ENCODE data around the gene FRMPD1.
A peak's percentile ranks its signal among the peaks of the same experiment; 100 is the strongest.
"Not testable (repeated sequence)": the region's sequence is repeated elsewhere in the genome, so short reads cannot be mapped to it uniquely, and the experiment has no call there.

The FRMPD1 gene

DNA sequence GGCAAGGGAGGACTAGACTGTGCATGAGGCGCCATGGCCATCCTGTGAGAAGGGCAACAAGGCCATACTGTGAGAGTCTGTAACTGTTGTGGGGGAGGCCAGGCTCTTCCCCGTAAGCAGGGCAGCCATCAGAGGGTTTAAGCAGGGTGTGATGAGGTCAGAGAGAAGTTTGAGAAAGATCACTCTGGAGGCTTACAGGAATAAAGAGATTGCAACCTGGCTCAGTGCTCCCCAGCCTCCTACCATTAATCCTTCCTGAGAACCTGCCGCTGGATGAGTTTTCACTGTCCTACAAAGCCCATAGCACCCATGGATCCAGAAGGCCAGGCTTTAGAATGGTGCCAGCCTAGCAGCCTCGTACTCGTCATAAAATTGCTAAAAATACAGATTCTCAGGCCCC is 88.5 kb downstream of the FRMPD1 start:
- no peak for DNase-seq (ENCODE audit: low read depth, low spot score)

DNA sequence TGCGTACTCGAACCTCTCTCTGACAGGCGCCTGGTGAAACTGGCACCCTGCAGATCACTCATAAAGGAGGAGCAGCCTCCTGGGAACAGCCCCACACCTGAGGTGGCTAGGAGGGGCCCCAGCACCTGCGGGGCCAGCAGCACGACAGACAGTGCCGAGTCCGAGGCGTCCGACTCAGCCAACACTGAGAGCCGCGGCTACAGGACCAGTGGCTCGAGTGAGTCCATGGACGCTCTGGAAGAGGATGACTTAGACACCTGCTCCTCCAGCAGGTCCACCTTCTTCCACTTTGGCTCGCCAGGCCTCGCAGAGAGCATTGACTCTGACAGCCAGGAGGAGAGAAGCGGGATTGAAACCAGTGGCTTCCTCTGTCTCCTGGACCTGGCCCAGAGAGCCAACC is 89.4 kb downstream of the FRMPD1 start:
- no peak for DNase-seq (ENCODE audit: low read depth, low spot score)

DNA sequence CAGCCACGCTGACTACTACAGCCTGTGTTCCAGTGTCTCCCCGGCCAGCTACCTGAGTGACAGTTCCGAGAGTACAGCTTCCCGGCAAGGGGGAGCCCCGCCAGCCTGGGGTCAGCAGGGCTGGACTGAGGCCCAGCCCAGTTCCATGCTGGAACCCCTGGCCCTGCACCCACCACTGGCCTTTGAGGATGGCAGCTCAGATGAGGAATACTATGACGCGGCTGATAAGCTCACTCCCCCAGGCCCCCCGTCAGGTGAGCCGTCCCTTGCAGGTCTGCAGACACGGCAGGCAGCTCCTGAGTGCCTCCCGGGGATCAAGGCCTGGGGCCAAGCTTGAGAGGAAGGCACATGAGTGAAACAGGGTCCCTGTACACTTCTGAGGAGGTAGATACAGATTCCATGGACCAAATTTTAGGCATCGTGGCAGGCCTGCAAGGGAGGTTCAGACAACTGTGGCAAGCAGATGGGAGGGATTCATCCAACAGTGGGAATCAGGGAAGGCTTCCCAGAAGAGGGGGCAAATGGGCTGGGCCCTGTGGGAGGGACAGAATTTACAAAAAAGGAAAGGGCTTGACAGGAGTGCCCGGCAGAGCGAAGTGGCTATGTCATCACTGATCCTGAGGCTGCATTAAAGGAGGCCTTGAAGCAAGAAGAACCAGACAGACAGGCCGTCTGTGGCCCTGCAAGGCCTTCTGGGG is 90.0 kb downstream of the FRMPD1 start:
- no peak for DNase-seq (ENCODE audit: low read depth, low spot score)

DNA sequence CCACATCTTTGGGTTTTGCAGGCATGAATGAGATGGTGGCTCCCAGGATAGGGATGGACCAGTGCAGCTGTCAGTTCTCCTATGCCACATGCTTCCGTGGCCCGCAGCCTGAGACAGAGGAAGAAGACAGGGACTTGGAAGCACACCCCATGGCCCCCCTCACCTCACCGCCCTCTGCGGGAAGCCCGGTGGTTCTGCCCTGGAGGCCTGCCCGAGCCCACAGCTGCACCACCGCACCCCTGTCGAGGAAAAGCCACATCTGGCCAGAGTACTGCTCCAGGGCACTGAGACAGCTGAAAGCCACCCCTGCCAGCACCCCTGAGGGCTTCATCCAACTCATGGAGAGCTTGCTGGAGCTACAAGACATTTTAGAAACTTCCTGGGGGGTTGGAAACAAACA is 95.2 kb downstream of the FRMPD1 start:
- DNase-seq (ENCODE audit: low read depth, low spot score), result no peak

DNA sequence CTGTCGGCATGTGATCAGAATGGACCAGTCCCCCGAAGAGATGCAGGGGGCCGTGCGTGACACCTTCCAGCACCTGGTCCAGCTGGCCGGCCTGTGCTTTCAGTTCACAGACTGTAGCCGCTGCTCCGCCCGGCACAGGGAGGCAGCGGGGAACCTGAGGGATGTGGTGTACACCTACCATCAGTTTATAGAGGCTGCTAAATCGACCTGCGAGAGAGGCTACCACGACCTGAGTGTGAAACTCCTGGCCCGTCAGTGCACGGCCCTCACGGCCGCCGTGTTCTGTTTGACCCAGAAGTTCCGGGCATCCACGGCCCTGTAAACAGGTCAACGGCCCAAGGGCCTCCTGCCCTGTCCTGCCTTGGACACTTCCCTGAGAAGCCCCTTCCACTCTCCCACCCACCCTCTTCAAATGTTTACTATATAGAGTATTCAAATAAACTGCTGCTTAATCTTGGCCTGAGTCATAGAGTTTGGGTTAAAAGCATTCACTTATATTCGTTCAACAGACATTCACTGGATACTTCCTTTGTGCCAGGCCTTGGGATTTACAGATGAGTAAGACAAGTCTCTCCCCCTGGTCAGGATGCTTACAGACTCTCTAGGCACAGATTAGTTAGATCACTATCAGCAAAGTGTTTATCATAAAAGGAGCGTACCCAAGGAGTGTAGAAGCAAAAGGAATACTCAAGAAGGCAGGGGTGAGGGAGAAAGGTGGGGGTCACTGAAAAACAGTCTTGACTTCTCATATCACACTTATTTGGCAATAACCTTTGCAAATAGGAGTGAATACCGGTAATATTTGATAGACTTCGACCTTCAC is 95.9 kb downstream of the FRMPD1 start:
- DNase-seq (ENCODE audit: low read depth, low spot score), result no peak

DNA sequence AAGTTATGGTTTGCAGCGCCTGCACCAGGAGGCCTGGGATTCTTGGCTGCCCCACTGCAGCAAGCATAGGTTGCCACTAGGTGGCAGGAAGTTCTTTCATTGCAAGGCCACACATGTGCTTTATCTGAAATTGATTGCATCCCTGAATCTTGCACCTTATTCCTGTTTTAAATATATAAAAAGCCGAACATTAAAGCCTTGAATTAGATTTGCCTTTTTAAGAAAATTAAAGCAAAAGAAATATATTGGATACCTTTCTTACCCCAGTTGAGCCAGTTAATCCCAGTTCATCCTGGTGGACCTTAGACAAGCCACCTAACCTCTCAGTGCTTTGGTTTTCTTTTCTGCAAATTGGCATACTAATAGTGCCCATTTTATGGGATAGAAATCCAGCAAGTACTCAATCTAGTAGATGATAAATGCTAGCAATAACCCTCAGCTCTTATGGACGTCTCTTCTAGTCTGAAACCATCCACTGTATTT is 96.6 kb downstream of the FRMPD1 start:
- peak; percentile 56 for DNase-seq (ENCODE audit: low read depth, low spot score)

DNA sequence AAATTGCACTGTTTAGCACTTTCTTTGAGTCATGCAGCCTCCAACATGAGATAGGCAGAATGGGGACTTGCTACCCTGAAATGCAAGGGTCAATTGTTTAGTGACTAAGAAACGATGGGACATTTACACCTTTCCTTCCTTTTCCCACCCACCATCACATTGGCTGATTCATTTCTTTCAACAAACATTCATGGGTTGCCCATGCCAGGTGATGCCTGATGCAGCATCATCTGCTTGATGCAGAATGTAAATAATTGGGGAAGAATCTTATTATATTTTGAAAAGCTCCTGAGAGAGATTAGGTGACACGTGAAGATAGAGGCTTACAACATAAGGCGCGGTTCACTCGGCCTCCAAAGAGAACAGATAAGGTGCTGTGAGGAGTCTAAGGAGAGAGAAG is 98.4 kb downstream of the FRMPD1 start:
- no peak for DNase-seq (ENCODE audit: low read depth, low spot score)

DNA sequence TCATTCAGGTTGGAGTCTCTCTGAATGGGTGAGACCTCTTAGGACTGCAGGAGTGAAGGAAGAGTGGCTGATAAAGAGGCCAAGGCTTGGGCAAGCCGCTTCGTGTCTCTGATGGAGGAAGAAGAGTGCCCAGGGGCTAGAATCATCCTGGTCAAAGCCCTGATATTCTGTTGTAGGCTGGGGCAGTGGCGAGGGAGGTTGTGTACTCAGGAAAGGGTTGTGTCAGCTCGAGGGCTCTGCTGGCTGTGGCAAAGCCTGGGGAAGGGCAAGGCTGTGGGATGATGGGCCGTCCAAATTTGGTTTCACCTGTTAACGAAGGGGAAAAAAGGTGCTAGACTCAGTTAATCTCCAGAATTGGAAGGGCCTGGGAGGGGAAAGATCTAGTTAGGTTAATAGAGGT is 100.4 kb downstream of the FRMPD1 start:
- DNase-seq (ENCODE audit: low read depth, low spot score), result no peak

DNA sequence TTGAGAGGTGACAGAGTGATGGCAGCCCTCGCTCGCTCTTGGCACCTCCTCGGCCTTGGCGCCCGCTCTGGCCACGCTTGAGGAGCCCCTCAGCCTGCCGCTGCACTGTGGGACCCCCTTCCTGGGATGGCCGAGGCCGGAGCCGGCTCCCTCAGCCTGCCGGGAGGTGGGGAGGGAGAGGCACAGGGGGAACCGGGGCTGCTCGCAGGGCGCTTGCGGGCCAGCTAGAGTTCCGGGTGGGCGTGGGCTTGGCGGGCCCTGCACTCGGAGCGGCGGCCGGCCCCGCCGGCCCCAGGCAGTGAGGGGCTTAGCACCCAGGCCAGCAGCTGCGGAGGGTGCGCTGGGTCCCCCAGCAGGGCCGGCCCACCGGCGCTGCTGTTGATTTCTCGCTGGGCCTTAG is 101.0 kb downstream of the FRMPD1 start:
- DNase-seq (ENCODE audit: low read depth, low spot score), result not testable (repeated sequence)

DNA sequence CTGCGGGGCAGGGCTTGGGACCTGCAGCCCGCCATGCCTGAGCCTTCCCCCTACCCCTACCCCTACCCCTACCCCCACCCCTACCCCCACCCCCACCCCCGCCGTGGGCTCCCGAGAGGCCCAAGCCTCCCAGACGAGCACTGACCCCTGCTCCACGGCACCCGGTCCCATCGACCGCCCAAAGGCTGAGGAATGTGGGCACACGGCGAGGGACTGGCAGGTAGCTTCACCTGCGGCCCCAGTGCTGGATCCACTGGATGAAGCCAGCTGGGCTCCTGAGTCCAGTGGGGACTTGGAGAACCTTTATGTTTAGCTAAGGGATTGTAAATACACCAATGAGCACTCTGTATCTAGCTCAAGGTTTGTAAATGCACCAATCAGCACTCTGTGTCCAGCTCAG is 101.4 kb downstream of the FRMPD1 start:
- not testable (repeated sequence) for DNase-seq (ENCODE audit: low read depth, low spot score)

DNA sequence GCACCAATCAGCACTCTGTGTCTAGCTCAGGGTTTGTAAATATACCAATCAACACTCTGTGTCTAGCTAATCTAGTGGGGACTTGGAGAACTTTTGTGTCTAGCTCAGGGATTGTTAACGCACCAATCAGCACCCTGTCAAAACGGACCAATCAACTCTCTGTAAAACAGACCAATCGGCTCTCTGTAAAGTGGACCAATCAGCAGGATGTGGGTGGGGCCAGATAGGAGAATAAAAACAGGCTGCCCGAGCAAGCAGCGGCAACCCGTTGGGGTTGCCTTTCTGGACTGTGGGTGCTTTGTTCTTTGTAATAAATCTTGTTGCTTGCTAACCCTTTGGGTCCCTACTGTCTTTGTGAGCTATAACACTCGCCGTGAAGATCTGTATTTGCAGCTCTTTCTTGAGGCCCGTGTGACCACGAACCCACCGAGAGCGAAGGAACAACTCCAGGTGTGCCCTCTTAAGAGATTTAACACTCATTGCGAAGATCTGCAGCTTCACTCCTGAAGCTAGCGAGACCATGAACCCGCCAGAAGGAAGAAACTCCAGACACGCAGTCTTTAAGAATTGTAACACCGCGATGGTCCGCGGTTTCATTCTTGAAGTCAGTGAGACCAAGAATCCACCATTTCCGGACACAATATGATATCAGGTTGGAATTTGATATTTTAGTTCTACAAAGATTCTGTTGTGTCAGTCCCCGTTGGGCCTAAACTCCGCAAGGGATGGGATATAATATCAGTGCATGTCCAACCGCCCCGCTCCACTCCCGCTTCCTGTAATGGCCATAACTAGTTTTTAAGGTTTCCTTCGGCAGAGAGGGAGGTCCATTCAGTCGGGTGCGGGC is 102.1 kb downstream of the FRMPD1 start:
- no peak for DNase-seq (ENCODE audit: low read depth, low spot score)

DNA sequence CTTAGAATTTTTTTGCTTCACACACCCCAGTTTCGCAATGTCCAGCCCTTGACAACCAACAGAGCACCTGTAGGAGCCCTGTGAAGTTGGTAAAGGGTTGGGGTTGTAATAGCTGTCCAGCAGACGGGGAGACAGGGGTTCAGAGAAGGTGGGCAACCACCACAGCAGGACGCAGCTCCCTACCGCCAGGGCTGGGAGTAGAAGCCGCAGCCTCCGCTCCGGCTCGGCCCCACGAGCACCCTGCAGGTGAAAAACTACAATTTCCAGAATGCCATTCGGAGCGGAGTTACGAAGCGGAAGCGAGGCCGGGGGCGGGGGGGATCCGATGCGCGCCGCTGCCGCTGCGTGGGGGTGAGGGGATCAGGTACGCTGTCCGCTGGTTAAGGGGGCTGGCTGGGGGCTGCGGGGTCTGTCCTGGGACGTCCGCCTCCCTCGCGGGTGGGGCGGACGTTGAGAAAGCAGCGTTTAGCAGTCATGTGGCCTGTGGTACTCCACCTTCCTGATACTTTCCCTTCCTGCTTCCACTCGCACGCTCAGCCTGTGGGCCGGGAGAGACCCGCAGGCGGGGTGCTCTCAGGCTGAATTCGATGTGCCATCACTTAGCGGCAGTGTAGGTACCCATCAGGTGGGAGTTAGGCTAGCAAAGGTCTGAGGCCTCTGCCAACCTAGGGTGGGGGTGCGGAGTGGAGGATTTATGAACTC is 102.9 kb downstream of the FRMPD1 start, which contains the start of gene TRMT10B:
TSS of gene TRMT10B (plus strand) at position 317 of the 702 bp plus-strand sequence. CDS start 8,127 bp downstream, outside the sequence.
- DNase-seq (ENCODE audit: low read depth, low spot score), result peak; percentile 65

DNA sequence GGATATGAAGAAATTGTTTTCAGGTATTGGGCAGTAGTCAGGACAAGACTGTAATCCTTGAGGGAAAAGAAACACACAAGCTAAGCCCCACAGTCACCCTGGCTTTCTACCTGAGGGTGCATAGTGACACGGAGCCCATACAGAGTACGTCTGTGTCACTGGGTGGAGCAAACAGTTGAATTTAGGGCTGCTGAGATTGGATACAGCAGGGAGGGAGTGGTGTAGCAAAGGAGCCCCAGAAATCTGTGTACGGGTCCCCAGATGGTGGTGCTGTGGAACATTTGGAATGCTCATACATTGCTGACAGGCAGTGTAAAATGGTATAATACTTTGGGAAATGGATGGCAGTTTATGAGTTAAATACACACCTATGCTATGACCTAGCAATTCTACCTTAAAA is 108.0 kb downstream of the FRMPD1 start:
- DNase-seq (ENCODE audit: low read depth, low spot score), result no peak

DNA sequence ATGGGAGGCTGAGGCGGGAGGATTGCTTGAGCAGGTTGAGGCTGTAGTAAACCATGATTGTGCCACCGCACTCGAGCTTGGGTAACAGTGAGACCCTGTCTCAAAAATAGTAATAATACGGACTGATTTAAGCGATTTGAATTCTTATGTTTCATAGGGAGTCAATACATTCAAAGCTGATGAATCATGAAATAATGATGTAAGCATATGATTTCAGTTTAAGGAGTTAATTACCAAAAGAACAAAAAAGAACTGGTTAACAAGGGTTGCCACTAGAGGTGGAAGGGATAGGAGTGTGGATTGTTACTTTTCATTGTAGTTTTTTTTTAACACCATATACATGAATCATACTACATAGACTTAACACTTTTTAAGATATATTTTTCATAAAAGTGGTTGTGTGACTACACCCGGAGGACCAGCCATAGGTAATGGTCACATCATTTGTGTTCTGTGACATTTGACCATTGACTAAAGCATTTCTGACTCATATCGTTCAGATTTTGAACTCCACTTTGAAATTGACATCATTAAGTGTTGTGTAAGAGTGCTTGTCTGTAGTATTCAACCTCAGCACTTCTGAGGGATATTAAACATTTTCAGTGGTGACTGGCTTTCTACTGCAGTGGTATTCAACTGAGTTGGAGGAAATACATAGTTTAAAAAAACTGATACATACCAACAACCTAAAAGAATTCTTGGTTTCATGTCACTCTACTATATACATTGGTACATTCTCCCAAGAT is 109.8 kb downstream of the FRMPD1 start:
- DNase-seq (ENCODE audit: low read depth, low spot score), result no peak

DNA sequence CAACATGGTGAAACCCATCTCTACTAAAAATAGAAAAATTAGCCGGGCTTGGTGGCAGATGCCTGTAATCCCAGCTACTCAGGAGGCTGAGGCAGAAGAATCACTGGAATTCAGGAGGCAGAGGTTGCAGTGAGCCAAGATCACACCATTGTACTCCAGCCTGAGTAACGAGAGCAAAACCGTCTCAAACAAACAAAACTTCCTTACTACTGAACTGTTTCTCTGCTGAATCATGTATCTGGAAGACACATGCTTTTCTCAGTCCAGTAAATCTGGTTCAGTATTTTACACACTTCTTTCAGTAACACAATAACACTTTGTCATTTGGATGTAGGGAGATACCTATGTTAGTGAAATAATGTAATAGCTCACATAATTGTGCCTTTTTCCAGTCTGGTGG is 110.8 kb downstream of the FRMPD1 start:
- DNase-seq (ENCODE audit: low read depth, low spot score), result no peak

DNA sequence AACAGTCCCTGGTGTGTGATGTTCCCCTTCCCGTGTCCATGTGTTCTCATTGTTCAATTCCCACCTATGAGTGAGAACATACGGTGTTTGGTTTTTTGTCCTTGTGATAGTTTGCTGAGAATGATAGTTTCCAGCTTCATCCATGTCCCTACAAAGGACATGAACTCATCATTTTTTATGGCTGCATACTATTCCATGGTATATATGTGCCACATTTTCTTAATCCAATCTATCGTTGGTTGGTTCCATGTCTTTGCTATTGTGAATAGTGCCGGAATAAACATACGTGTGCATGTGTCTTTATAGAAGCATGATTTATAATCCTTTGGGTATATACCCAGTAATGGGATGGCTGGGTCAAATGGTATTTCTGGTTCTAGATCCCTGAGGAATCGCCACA is 114.5 kb downstream of the FRMPD1 start:
- DNase-seq (ENCODE audit: low read depth, low spot score), result not testable (repeated sequence)

DNA sequence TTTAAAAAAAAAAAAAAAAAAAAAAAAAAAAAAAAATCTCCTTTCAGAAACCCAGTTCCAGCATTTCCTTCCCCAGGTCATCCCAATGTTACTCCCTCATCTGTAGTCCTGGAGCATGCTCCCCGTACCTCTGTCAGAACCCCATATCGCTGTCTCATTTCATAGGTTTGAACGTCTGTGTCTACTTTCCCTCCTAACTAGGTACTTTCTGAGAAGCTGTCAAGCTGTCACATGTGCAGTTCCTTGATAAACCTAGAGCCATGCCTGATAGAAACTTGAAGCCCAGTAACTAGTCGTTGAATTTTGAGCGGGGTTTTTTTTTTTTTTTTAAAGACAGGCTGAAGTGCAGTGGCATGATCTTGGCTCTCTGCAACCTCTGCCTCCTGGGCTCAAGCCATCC is 118.6 kb downstream of the FRMPD1 start:
- no peak for DNase-seq (ENCODE audit: low read depth, low spot score)

DNA sequence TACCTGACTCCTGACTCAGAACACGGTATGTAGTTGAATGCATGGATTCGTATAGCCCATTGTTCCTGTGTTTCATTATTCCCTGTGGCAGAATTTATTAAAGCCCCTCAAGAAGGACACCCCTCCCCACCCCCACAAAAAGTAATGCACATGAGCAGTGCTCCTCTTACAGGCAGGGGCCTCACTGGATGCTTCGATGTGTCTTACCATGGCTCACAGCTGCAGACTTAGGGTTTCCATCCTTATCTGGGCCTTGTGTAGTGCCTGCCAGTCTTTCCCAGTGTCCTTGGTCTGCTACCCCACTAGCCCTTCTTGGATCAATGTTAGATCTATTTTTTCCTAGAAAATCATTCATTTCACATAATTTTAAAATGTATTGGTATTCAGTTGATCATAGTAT is 119.2 kb downstream of the FRMPD1 start:
- no peak for DNase-seq (ENCODE audit: low read depth, low spot score)

DNA sequence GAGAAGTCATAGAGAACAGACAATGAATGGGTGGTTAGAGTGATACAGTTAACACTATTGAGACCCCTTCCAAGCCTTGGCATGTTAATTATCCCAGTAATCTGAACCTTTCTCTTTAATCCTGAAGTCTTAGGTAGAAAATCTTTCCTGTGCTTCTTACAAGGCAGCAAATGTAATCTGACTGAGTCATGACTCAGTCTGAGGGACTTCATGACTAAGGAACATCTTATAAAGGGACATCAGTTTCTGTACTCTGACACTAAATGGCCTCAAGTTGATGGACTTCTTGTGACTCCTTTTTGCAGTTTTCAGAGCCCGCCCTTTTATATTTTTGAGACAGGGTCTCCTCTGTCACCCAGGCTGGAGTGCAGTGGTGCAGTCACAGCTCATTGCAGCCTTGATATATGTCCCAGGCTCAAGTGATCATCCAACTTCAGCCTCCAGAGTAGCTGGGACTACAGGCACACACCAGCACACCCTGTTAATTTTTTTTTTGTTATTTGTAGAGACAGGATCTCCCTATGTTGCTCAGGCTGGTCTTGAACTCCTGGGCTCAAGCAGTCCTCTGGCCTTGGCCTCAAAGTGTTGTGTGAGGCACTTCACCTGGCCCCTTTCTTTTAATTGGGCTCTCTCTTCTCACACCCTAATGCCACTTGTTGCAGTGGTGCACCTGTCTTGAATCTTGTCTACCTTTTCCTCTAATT is 124.6 kb downstream of the FRMPD1 start:
- no peak for DNase-seq (ENCODE audit: low read depth, low spot score)

DNA sequence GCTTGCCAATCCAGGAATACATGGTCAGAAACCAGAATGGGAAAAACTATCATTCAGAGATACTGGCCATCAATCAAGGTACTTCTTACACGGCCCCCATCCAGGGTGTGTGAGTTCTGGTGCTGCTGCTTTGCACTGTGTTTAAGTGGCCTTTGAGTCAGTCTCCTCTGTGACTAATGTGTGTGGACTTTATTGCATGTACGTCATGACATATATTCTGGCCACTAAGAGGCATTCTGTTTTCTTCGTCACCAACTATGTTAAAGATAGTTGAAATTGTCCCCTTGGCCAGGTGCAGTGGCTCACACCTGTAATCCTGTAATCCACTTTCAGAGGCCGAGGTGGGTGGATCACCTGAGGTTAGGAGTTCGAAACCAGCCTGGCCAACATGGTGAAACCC is 125.6 kb downstream of the FRMPD1 start:
- DNase-seq (ENCODE audit: low read depth, low spot score), result no peak
